Head of caudate nucleus (tissue), 42 donors: ENCODE results near the gene EHBP1L1.

Experiments used
- DNase-seq, 42 donors: peaks; one replicate each; pipeline versions ENCODE4 v3.0.0 to v3.0.0-alpha.2; 2020 to 2021; ENCODE audit warnings: mixed read lengths in 7 of 42
- intact Hi-C: fragments of 100-400 bp; cut with DNase I; formaldehyde crosslinking; loops from one replicate; pipeline ENCODE4 v1.15.0; 2022

The EHBP1L1 gene

DNA sequence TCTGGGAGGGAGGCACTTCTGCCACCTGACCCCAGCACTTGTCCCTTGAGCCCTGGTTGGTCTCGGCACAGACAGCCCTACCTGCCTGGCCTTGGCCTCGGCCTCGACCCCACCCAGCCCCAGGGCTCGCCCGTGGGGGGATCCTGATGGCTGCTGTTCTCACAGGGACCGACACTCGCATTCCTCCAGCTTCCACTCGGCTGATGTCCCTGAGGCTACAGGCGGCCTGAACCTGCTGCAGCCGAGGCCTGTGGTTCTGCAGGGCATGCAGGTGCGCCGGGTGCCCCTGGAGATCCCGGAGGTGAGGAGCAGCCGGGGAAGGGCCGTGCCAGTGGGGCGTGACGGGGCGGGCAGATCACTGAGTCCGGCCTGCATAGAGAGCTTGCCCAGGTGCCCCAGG, 44.8 kb downstream of the EHBP1L1 start:
- DNase-seq, result no peak
- intact Hi-C loops, result loop anchor here (10.0 kb wide), 3 partner anchors 94 to 364 kb away; partner anchors contain the start of gene KAT5

DNA sequence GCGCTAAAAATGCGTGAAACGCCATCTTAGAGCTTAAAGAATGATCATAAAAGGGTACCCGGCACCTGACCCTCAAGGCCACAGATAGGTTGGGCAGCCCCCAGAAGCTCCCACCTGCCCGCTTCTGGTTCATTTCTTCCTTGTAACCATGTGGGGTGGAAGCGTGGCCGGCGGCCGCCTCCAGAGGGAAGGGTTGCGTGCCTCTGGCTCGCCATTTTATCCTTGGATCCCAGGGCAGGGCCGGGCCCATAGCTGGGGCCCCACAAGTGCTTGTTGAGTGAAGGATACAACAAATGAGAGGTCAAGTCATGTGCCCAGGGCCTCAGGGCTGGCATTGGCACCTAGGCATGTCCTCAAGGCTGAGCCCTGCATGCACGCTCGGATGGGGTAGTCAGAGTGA, 45.6 kb downstream of the EHBP1L1 start:
- DNase-seq, result no peak
- intact Hi-C loops, result loop anchor here (10.0 kb wide), 3 partner anchors 93 to 363 kb away; partner anchors contain the start of gene KAT5

DNA sequence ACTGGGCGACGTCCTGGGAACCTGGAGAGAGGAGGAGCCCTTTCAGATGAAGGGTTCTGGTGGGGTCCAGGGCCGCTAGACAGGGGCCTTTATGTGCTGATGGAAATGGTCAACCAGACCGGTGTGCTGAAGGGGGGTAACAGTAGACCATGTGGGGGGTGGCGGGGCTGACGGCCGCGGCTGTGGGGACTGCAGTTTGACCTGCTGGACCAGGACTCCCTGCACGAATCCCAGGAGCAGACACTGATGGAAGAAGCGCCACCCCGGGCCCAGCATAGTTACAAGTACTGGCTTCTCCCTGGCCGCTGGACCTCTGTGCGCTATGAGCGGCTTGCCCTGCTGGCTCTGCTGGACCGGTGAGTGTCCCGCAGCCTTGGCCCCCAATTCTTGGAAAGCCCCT, 46.2 kb downstream of the EHBP1L1 start:
- no peak for DNase-seq
- intact Hi-C loops, result loop anchor here (10.0 kb wide), 3 partner anchors 93 to 363 kb away; partner anchors contain the start of gene KAT5

DNA sequence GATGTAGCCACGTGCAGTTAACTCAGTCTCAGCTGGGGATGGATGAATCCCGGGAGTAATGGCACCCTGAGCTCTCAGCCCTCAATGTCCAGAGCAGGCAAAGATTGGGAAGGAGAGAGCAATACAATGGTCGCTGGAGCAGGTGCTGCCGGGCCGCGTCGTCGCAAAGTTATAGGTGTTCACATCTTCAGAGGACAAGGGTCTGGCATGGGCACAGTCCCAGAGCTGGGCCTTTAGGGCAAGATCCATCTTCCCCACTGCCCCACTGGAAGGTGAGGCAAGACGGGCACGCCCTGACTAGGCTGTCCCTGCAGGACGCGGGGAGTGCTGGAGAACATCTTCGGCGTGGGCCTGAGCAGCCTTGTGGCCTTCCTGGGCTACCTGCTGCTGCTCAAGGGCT, 47.3 kb downstream of the EHBP1L1 start:
- DNase-seq, result no peak
- intact Hi-C loops, result loop anchor here (10.0 kb wide), 3 partner anchors 92 to 362 kb away; partner anchors contain the start of gene KAT5

DNA sequence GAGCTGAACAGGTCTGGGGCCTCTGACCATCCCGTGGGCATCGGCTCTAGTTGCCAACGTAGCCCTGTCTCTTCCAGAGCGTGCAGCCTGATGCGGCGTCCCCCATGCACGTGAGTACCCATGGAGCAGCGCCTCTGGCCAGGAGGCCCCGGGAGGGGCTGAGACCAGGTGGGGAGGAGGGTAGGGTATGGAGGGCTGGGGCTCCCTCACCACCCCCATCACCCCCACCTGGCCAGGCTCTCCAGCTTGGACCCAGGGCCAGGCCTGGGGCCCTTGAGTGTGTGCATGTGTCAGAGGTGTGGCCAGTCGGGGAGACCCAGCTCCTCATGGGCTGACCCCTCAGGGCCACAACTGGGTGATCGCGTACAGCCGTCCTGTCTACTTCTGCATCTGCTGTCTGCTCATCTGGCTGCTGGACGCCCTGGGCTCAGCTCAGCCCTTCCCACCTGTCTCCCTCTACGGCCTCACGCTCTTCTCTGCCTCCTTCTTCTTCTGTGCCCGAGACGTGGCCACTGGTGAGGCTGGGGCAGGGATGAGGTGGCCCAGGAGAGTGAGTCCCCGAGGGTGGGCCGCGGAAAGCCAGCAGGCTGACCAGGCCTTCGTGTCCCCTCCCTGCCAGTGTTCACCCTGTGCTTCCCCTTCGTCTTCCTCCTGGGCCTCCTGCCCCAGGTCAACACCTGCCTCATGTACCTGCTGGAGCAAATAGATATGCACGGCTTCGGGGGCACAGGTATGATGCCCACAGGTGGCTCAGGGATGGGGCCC, 48.2 kb downstream of the EHBP1L1 start:
- DNase-seq, result no peak
- intact Hi-C loops, result loop anchor here (10.0 kb wide), 3 partner anchors 91 to 361 kb away; partner anchors contain the start of gene KAT5

DNA sequence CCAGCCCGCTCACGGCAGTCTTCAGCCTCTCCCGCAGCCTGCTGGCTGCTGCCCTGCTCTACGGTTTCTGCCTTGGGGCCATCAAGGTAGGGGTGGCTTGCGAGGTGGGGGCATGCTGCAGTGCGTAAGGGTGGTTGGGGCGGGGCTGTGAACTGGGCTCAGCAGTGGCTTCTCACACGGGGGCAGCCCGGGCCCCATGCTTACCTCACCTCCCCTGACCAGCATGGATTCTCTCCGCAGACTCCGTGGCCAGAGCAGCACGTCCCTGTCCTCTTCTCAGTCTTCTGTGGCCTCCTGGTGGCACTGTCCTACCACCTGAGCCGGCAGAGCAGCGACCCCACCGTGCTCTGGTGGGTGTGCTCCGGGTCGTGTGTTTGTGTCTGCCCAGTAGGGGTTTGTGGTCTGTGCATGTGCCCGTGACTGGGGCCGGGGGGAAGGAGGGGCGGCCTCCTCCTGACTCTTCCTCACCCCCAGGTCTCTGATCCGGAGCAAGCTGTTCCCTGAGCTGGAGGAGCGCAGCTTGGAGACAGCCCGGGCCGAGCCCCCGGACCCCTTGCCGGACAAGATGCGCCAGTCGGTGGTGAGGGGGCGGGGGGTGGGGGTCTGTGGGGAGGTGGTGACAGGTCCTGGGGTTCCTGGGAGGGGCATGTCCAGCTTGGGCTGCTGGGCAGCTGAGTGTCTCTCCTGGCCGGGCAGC, 49.2 kb downstream of the EHBP1L1 start:
- intact Hi-C loops, result loop anchor here (10.0 kb wide), 3 partner anchors 90 to 360 kb away; partner anchors contain the start of gene KAT5
- DNase-seq, result no peak

DNA sequence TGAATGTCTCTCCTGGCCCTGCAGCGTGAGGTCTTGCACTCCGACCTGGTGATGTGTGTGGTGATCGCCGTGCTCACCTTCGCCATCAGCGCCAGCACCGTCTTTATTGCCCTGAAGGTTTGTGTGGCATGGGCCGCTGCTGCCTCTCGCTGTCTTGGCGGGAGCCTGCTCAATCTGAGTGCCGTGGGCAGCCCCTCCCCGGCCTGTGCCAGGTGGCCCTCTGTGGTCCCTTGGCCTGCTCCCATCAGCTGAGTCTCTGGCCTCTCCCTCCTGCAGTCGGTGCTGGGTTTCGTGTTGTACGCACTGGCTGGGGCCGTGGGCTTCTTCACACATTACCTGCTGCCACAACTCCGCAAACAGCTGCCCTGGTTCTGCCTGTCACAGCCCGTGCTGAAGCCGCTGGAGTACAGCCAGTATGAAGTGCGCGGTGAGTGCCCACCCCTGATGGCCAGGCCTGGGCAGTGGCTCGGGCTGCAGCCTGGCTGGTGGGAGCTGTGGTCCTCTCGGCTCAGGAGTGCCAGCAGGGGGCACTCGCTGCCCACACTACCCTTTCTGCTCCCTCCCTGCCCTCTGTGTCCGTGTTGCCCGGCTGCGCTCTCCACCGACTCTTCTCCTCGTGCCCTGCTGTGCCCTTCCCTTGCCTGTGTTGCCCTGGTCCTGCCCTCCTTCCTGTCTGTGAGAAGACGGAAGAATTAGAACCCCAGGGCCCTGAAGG, 49.9 kb downstream of the EHBP1L1 start:
- peak; percentile 56 to 90 (median 78) for DNase-seq
- intact Hi-C loops, result loop anchor here (10.0 kb wide), 3 partner anchors 89 to 359 kb away; partner anchors contain the start of gene KAT5

DNA sequence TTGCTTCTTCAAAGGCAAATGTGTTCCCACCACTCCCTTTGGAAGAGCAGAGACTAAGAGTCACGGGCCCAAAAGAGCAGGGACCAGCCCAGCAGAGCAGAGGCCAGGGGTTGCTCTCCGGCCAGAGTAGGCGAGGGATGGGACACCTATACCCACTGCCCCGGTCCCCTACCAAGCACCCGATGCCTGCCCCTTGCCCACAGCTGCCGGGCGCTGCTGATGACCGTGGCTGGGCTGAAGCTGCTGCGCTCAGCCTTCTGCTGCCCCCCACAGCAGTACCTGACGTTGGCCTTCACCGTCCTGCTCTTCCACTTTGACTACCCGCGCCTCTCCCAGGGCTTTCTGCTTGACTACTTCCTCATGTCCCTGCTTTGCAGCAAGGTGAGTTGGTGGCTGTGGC, 51.3 kb downstream of the EHBP1L1 start:
- intact Hi-C loops, result loop anchor here (10.0 kb wide), 3 partner anchors 88 to 358 kb away; partner anchors contain the start of gene KAT5
- no peak for DNase-seq

DNA sequence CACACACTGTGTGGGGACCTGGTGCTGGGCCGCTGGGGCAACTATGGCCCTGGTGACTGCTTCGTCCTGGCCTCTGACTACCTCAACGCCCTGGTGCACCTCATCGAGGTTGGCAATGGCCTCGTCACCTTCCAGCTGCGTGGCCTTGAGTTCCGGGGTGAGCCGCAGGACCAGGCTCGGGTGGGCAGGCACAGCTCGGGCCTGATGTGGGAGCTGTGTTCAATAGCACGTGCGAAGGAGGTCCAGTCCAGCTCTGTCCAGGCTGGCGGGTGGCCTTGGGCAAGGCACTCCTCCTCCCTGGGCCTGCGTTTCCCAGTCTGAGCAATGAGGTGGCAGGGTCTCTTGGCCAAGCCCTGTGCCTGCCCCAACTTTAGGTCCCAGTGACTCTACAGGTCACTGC, 53.7 kb downstream of the EHBP1L1 start:
- intact Hi-C loops, result loop anchor here (10.0 kb wide), 3 partner anchors 85 to 355 kb away; partner anchors contain the start of gene KAT5
- no peak for DNase-seq

DNA sequence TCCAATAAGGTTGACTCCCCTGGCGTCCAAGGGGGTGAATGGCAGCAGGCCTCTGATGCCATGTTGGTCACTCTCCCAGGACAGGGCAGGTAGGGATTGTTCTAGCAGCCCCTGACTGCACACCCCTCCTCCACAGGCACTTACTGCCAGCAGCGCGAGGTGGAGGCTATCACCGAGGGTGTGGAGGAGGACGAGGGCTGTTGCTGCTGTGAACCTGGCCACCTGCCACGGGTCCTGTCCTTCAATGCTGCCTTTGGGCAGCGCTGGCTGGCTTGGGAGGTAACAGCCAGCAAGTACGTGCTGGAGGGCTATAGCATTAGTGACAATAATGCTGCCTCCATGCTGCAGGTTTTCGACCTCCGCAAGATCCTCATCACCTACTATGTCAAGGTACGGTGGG, 54.4 kb downstream of the EHBP1L1 start:
- intact Hi-C loops, result no loop called here

DNA sequence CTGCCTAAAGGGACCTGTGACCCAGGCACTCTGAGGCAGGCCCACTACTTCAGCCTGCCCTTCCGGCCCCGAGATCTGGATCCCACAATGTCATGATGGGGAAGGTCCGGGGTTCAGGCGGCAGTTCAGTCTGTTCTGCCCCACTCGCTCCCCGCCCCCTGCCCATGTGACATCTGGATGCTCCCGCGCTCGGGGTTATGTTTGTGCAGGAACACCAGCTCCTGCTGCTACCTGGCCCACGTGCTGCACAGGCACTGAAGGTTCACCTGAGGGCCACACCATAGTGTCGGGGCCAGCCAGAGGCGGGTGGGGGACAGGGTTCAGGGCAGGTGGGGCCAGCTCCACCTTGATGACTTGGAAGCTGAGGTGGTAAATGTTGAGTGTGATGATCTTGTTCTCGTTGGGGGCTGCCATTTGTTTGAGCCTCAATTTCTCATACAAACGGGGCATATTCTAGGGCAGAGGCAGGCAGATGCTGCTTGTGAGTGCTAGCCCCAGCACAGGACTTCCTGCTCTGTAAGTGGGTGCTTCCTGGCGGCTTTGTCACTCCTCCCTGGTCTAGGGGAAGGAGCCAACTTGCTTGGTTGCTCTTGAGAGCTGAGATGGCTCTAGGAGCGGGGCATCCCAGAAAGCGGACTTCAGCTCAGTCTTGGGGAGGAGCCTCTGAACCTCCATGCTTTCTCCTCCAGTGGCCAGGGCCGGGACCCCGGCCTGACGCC, 57.7 kb downstream of the EHBP1L1 start:
- no peak for DNase-seq
- intact Hi-C loops, result no loop called here

More for the DNA sequence above, 54.4 kb downstream of the EHBP1L1 start:
- DNase-seq, result no peak

DNA sequence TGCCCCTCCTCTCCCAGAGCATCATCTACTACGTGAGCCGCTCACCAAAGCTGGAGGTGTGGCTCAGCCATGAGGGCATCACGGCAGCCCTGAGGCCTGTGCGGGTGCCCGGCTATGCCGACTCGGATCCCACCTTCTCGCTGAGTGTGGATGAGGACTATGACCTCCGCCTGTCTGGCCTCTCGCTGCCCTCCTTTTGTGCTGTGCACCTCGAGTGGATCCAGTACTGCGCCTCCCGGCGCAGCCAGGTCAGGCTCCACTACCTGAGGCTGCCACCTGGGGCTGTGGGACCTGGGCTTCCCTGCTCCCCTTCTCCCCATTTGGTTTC, 58.2 kb downstream of the EHBP1L1 start:
- intact Hi-C loops, result no loop called here
- no peak for DNase-seq

DNA sequence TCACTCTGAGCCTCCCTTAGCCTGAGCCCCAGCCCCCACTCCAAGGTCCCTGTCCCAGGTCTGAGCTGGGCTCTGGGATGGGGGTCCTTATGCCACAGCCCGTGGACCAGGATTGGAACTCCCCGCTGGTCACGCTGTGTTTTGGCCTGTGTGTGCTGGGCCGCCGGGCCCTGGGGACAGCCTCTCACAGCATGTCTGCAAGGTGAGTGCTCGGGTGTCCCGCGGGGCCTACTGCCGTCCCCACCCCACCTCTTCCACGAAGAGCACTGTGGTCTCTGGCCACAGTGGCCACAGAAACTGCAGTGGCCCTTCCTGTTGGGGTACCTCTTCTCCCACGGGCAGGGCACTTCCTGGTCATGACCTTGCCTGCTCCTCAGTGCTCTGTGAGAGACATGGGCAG, 58.6 kb downstream of the EHBP1L1 start:
- intact Hi-C loops, result no loop called here

DNA sequence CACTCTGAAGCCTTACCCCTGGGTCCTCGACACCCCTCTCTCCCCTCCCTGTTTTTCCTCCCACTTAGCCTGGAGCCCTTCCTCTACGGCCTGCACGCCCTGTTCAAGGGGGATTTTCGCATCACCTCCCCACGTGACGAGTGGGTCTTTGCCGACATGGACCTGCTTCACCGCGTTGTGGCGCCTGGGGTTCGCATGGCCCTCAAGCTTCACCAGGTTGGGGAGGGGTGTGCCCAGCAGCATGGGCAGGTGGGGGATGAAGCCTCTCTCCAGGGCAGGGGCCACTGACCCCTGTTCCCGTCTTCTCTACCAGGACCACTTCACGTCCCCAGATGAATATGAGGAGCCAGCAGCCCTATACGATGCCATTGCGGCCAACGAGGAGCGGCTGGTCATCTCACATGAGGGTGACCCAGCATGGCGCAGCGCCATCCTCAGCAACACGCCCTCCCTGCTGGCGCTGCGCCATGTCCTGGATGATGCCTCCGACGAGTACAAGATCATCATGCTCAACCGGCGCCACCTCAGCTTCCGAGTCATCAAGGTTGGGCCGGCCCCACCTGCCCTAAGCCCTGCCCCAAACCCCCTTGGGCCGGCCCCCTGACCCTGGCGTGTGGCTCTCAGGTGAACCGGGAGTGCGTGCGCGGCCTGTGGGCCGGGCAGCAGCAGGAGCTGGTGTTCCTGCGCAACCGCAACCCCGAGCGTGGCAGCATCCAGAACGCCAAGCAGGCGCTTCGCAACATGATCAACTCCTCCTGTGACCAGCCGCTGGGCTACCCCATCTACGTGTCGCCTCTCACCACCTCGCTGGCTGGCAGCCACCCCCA, 59.3 kb downstream of the EHBP1L1 start:
- DNase-seq, result no peak
- intact Hi-C loops, result no loop called here

More for the DNA sequence above, 58.6 kb downstream of the EHBP1L1 start:
- DNase-seq, result no peak

DNA sequence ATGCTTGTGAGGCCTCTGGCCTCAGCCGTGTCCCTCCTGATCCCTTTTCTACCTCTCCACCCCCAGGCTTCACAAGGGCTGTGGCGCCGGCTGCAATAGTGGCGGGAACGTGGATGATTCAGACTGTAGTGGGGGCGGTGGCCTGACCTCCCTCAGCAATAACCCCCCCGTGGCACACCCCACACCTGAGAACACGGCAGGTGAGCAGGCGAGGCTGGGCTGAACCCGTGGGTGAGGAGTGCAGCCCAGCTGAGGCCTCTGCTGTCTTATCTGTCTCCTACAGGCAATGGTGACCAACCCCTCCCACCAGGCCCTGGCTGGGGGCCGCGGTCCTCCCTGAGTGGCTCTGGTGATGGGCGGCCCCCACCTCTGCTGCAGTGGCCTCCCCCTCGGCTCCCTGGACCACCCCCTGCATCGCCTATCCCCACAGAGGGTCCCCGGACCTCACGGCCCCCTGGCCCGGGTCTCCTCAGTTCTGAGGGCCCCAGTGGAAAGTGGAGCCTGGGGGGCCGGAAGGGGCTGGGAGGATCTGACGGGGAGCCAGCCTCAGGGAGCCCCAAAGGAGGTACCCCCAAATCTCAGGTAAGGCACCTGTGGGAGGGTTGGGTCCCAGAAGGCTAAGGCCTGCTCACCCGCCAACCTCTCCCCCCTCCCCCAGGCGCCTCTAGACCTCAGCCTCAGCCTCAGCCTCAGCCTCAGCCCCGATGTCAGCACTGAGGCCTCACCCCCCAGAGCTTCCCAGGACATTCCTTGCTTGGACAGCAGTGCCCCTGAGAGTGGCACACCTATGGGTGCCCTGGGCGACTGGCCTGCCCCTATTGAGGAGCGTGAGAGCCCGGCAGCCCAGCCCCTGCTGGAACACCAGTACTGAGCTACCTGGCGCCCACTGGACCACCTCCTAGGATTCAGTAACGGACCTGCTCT, 60.5 kb downstream of the EHBP1L1 start:
- intact Hi-C loops, result no loop called here
- no peak for DNase-seq

DNA sequence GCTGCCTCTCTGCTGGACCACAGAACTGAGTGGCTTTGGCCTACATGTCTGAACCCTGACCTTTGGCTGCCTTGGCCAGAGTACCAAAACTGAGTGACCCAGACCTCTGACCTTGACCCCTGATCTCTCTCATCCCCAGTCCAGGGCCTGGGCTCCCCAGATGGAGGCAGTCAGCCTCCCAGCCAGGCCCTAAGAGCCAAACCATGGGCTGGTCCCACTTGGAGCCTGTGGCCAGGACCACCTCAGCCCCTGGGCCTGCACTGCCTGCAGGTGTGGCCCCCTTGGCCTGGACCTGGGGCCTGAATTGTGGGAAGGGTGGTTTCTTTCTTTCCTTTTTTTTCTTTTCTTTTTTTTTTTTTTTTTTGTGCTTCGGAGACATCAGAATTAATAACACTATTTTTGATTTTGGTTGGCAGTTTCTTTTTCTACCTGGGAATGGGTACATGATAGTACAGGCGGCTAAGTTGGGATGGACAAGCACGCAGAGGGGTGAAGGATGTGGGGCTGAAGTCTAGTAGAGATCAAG, 61.2 kb downstream of the EHBP1L1 start:
- DNase-seq, result no peak
- intact Hi-C loops, result no loop called here
